ENCODE results near the gene SAMD11. TPM values are rescaled to one million over a fixed set of nuclear protein-coding genes. Genes with fewer than 3 reads are reported as not detected.

SAMD11 gene
- polyA plus RNA-seq, 1 donor from 2014 or later: not detected

GRCh38 chr1:964691-965525 is 41.2 kb downstream of the SAMD11 start:
- Mint-ChIP-seq H3K4me1 (no peaks in the 10 kb centered on the region), H3K4me3 (peak overlapping the region in 1 of 4 donors; percentile 67), H3K36me3 (no peaks in the 10 kb centered on the region), H3K27ac (peak overlapping the region in 1 of 3 donors; percentile 35), H3K9me3 (no peaks in the 10 kb centered on the region), H3K27me3 (peaks cover 2% of the 10 kb centered on the region)

GRCh38 chr1:965526-966134 is 41.9 kb downstream of the SAMD11 start:
- H3K9me3 Mint-ChIP-seq: no peaks in the 10 kb centered on the region

GRCh38 chr1:966135-966703 is 42.5 kb downstream of the SAMD11 start, which contains the start of gene PLEKHN1:
TSS of gene PLEKHN1 (plus strand) at chr1:966482. CDS start at chr1:966532, 50 bp downstream.
- Mint-ChIP-seq H3K36me3 (no peaks in the 10 kb centered on the region), H3K27ac (peak within 1 kb of the TSS in 1 of 3 donors; percentile 35), H3K4me1 (no peaks in the 10 kb centered on the region), H3K9me3 (no peaks in the 10 kb centered on the region), H3K27me3 (peaks cover 2% of the 10 kb centered on the region), H3K4me3 (peak within 1 kb of the TSS; percentile 74 to 84 (median 78))

More at GRCh38 chr1:965526-966134, 41.9 kb downstream of the SAMD11 start:
- H3K27me3 Mint-ChIP-seq: peaks cover 2% of the 10 kb centered on the region
- peak overlapping the region in 1 of 3 donors; percentile 35 for H3K27ac Mint-ChIP-seq
- H3K4me3 Mint-ChIP-seq: peak overlapping the region in 3 of 4 donors; percentile 44 to 67 (median 58)
- no peaks in the 10 kb centered on the region for H3K4me1 Mint-ChIP-seq
- no peaks in the 10 kb centered on the region for H3K36me3 Mint-ChIP-seq

- H3K36me3 Mint-ChIP-seq: no peaks in the 10 kb centered on the region
- H3K4me3 Mint-ChIP-seq: peak overlapping the region; percentile 74 to 84 (median 78)
- peaks cover 3% of the 10 kb centered on the region for H3K27me3 Mint-ChIP-seq
- H3K9me3 Mint-ChIP-seq: no peaks in the 10 kb centered on the region
- no peak overlapping the region for H3K27ac Mint-ChIP-seq
- no peaks in the 10 kb centered on the region for H3K4me1 Mint-ChIP-seq
Measured at GRCh38 chr1:966704-967300, 43.1 kb downstream of the SAMD11 start.

GRCh38 chr1:967466-968343 is 44.0 kb downstream of the SAMD11 start:
- H3K4me3 Mint-ChIP-seq: peak overlapping the region in 2 of 4 donors; percentile 37 to 76
- H3K27ac Mint-ChIP-seq: no peak overlapping the region
- no peaks in the 10 kb centered on the region for H3K9me3 Mint-ChIP-seq

GRCh38 chr1:969260-969855 is 45.6 kb downstream of the SAMD11 start:
- Mint-ChIP-seq H3K27ac (no peak overlapping the region), H3K4me1 (no peaks in the 10 kb centered on the region), H3K36me3 (no peaks in the 10 kb centered on the region), H3K4me3 (no peak overlapping the region), H3K9me3 (no peaks in the 10 kb centered on the region), H3K27me3 (peaks cover 3% of the 10 kb centered on the region)

More at GRCh38 chr1:967466-968343, 44.0 kb downstream of the SAMD11 start:
- Mint-ChIP-seq H3K4me1 (no peaks in the 10 kb centered on the region), H3K36me3 (no peaks in the 10 kb centered on the region), H3K27me3 (peaks cover 3% of the 10 kb centered on the region)

- Mint-ChIP-seq H3K27me3 (peaks cover 10% of the 10 kb centered on the region), H3K4me3 (no peak overlapping the region), H3K36me3 (no peaks in the 10 kb centered on the region), H3K9me3 (no peaks in the 10 kb centered on the region), H3K27ac (no peak overlapping the region), H3K4me1 (peaks cover 0 to 1% (median 0%) of the 10 kb centered on the region in 3 donors)
Measured at GRCh38 chr1:970242-970972, 46.7 kb downstream of the SAMD11 start.

- peaks cover 15% of the 10 kb centered on the region for H3K27me3 Mint-ChIP-seq
- no peak overlapping the region for H3K27ac Mint-ChIP-seq
- H3K36me3 Mint-ChIP-seq: no peaks in the 10 kb centered on the region
Measured at GRCh38 chr1:970973-971730, 47.4 kb downstream of the SAMD11 start.

GRCh38 chr1:971751-972506 is 48.2 kb downstream of the SAMD11 start:
- Mint-ChIP-seq H3K9me3 (no peaks in the 10 kb centered on the region), H3K4me1 (peaks cover 0 to 4% (median 1%) of the 10 kb centered on the region in 3 donors), H3K27ac (no peak overlapping the region), H3K27me3 (peaks cover 15% of the 10 kb centered on the region), H3K4me3 (no peak overlapping the region), H3K36me3 (no peaks in the 10 kb centered on the region)

More at GRCh38 chr1:970973-971730, 47.4 kb downstream of the SAMD11 start:
- Mint-ChIP-seq H3K4me1 (peaks cover 0 to 4% (median 1%) of the 10 kb centered on the region in 3 donors), H3K9me3 (no peaks in the 10 kb centered on the region), H3K4me3 (no peak overlapping the region)

GRCh38 chr1:972726-973458 is 49.2 kb downstream of the SAMD11 start:
- Mint-ChIP-seq H3K27me3 (peaks cover 15% of the 10 kb centered on the region), H3K36me3 (no peaks in the 10 kb centered on the region), H3K4me3 (no peak overlapping the region), H3K9me3 (no peaks in the 10 kb centered on the region), H3K27ac (no peak overlapping the region), H3K4me1 (peaks cover 0 to 4% (median 1%) of the 10 kb centered on the region in 3 donors)

GRCh38 chr1:973459-974292 is 50.0 kb downstream of the SAMD11 start:
- Mint-ChIP-seq H3K27ac (no peak overlapping the region), H3K4me3 (no peak overlapping the region), H3K4me1 (peaks cover 0 to 4% (median 1%) of the 10 kb centered on the region in 3 donors), H3K36me3 (no peaks in the 10 kb centered on the region), H3K9me3 (no peaks in the 10 kb centered on the region), H3K27me3 (peaks cover 13% of the 10 kb centered on the region)

All from IgD-negative memory B cell (primary cell).